AG10803 (cell line): ENCODE measurements around the gene GP1BA.
"Not testable (repeated sequence)": the region's sequence is repeated elsewhere in the genome, so short reads cannot be mapped to it uniquely, and the experiment has no call there.

Experiments used
- DNase-seq: peaks from one replicate; pipeline ENCODE4 v3.0.0; 2010; ENCODE audit warnings: low read depth
- H3K4me3 ChIP-seq: 2 replicates; pipeline ENCODE4 v1.5.1; 2011; ENCODE audit warnings: mild to moderate bottlenecking, low read length, control low read depth
- TF ChIP-seq, protein P1 (sequence below): conservative IDR thresholded peaks from 2 replicates; pipeline ENCODE4 v1.5.1; 2011; ENCODE audit warnings: mild to moderate bottlenecking, low read length, control low read depth, inconsistent platforms

The GP1BA gene

DNA sequence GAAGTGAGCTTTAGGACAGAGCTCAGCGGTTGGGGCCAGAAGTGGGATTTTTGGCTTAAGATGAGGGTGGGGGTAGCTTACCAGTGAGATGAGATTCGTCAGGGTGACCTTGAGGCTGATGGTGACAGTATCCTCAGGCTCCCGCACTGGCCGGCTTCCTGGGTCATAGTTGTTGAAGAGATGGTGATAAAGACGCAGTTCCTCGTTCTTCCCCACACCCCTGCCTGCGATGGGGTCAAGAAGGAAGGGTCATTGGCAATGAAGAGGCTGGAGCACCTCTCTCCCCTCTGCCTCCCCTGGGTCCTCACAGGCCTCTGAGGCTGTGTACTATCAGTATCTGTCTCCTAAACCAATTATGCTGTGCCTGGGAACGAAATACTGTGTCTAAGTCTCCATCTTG lies 29.5 kb upstream of the GP1BA start:
- DNase-seq = no peak
- TF ChIP-seq, protein P1, sequence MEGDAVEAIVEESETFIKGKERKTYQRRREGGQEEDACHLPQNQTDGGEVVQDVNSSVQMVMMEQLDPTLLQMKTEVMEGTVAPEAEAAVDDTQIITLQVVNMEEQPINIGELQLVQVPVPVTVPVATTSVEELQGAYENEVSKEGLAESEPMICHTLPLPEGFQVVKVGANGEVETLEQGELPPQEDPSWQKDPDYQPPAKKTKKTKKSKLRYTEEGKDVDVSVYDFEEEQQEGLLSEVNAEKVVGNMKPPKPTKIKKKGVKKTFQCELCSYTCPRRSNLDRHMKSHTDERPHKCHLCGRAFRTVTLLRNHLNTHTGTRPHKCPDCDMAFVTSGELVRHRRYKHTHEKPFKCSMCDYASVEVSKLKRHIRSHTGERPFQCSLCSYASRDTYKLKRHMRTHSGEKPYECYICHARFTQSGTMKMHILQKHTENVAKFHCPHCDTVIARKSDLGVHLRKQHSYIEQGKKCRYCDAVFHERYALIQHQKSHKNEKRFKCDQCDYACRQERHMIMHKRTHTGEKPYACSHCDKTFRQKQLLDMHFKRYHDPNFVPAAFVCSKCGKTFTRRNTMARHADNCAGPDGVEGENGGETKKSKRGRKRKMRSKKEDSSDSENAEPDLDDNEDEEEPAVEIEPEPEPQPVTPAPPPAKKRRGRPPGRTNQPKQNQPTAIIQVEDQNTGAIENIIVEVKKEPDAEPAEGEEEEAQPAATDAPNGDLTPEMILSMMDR = no peak
- H3K4me3 ChIP-seq = no peak overlapping the region

DNA sequence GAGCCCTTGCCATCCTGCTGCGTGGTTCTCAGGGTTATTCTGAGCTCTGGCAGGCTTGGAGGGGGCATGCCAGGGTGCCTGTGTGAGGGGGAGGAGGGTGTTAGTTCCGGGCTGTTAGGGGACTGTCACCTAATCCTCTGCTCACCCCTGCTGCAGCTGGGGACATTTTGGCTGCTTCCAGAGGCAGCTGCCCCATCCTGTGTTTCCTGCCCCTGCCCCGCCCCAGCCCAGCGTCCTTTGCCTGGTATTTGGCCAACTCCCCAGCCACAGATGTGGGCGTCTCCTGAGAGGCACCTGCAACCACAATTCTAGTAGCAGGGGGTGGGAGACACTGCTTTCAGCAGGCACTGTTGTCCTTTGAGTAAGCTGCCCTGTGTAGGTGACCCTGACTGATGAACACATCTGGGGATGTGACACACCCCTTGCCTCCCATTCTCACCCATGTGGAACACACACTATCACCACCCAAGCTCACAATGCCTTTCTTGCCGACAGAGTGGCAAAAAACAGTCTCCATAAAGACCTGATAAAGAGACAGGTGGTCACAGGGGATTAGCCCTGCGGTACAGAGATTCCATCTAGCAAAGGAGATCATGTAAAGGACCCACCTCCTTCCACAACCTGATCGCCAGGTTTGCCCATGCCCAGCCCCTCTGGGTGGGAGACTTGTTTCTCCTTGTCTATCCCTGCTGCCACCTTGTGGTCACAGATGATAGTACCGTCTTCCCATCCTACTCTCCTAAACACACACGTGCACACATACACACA lies 28.8 kb upstream of the GP1BA start, which contains the start of gene CHRNE:
TSS of gene CHRNE (minus strand) at position 48 of the 768 bp plus-strand sequence. CDS start at position 13, 35 bp downstream.
- TF ChIP-seq, protein P1 = peak; percentile 81
- peak; percentile 68 for DNase-seq
- H3K4me3 ChIP-seq = no peak within 1 kb of the TSS

DNA sequence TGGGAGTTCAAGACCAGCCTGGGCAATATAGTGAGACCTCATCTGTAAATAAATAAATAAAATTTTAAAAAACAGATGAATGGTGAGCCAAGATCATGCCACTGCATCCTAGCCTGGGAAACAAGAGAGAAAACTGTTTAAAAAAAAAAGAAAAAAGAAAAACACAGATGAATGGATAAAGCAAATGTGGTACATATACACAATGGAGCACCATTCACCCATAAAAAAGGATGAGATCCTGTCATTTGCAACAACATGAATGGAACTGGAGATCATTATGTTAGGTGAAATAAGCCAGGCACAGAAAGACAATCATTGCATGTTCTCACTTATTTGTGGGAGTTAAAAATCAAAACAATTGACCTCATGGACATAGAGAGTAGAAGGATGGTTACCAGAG lies 25.4 kb upstream of the GP1BA start:
- not testable (repeated sequence) for DNase-seq, H3K4me3 ChIP-seq

DNA sequence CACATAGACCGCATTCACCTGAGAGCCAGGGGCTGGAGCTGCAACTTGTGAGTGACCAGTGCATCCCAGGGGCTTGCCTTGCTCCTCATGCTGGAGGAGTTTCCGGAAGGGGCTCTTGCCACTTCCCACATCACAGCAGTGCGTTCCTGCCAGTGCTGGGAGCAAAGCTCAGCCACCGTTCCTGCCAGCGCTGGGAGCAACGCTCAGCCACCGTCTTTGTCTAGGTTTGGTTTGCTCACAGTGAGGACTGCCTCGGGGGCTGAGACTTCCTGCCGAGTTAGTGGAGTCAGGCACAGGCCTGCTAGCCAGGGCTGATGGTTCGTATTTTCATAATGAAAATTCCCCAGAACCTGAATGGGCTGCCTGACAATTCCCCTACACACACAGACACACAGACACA lies 23.8 kb upstream of the GP1BA start:
- DNase-seq = peak; percentile 22
- TF ChIP-seq, protein P1 = no peak
- no peak overlapping the region for H3K4me3 ChIP-seq

DNA sequence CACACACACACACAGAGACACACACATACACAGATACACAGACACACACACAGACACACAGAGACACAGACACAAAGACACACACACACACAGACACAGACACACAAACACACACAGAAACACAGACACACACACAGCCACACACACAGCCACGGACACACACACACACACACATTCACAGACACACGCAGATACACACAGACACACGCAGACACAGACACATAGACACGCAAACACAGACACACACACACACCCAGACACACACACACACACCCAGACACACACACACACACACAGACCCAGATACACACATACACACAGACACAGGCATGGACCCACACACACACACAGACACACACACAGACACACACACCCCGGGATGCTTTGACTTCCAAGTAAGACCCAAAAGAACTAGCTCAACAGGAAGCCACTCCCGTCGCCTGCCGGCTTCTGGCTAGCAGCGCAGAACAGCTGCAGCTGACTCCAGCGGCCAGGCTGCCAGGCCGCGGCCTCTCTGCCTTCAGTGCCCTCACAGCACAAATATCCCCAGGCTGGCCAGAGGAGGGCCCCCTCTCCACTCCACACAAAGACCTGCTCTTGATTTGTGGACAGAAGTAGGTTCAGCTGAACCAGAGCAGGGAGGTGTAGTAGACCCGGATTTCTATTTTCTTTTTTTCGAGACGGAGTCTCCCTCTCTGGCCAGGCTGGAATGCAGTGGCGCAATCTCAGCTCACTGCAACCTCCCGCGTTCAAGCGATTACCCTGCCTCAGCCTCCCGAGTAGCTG lies 23.2 kb upstream of the GP1BA start:
- H3K4me3 ChIP-seq = no peak overlapping the region
- peak; percentile 96 for DNase-seq
- TF ChIP-seq, protein P1 = peak; percentile 82

DNA sequence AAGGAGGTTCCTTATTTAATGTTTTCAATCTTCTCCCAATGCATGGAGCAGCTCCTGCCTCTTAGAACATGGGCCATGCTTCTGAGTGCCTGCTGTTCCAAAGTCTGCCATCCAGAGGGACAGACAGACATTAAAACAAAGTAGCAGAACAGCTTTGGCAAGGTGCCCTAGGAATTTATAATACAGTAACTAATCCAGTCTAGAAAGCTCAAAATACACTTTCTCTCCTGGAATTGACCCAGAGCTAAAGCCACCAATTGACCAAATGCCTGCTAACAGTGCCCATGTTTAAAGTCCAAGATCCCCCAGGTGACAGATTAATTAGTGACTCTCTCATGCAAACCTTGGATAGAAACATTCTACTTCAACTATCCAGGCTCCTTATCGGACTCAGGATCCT lies 18.1 kb upstream of the GP1BA start:
- peak; percentile 39 for DNase-seq
- TF ChIP-seq, protein P1 = no peak
- H3K4me3 ChIP-seq = no peak overlapping the region

DNA sequence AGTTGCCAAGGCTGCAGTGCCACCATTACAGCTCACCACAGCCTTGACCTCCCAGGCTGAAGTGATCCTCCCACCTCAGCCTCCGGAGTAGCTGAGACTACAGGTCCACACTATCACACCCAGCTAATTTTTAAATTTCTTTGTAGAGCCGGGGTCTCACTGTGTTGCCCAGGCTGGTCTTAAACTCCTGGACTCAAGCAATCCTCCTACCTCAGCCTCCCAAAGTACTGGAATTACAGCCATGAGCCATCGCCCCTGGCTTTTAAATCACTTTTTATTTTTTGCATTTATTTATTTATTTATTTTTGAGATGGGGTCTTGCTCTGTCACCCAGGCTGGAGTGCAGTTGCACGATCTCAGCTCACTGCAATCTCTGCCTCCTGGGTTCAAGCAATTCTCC lies 17.5 kb upstream of the GP1BA start:
- H3K4me3 ChIP-seq, DNase-seq: not testable (repeated sequence)

DNA sequence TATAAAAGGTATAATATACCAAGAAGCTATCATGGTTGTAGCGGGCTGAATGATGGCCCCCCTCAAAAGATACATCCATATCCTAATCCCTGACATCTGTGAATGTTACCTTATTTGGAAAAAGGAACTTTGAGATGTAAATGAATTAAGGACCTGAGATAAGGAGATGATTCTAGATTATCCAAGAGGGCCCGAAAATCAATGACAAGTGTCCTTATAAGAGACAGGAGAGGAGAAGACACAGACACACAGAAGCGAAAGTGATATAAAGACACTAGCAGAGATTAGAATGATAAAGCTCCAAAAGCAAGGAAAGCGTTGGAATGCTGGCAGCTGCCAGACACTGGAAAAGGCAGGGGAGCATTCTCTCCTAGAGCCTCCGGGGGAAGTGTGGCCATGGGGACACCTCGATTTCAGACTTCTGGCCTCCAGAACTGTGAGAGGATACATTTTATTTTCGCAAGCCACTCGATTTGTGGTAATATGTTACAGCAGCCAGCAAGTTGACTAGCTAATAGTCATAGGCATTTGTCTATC lies 12.5 kb upstream of the GP1BA start:
- TF ChIP-seq, protein P1 = no peak
- DNase-seq = no peak
- H3K4me3 ChIP-seq = no peak overlapping the region
